ENCODE measurements around the gene NAA10.

NAA10 gene

DNA sequence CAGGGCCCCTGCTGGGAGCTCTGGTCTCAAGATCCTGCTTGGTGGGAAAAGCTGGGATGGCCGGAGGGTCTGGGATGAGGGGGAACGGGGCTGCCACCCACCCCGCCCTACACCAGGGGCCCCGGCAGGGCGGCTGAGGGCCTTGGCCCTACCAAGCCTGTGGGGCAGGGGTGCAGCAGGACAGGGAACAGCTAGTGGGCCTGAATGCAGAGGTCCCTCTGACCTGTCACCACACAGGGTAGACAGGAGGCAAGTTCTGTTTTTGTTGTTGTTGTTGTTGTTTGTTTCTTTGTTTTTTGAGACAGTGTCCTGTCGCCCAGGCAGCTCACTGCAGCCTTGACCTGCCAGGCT, 9.9 kb upstream of the NAA10 start:
- Histone ChIP-seq H4K8ac (ENCODE audit: low read depth, low read length) (no peak overlapping the region), H3K4me1 (ENCODE audit: control insufficient read depth, low read depth, low read length) (no peaks in the 10 kb centered on the region), H3K27me3 (ENCODE audit: insufficient read depth, low read length, poor library complexity) (no peaks in the 10 kb centered on the region), H2AK5ac (ENCODE audit: low read length) (no peak overlapping the region), H3K18ac (ENCODE audit: low read length) (no peak overlapping the region), H4K5ac (ENCODE audit: low read length) (no peak overlapping the region), H3K36me3 (ENCODE audit: control insufficient read depth, insufficient read depth, low read length) (no peaks in the 10 kb centered on the region), H2BK120ac (ENCODE audit: low read depth, low read length) (no peak overlapping the region), H3K23ac (ENCODE audit: low read length) (no peak overlapping the region), H3K79me1 (ENCODE audit: low read length) (no peaks in the 10 kb centered on the region), H2BK15ac (replicated peaks; ENCODE audit: low read depth) (no peak overlapping the region), H3K79me2 (ENCODE audit: control insufficient read depth, insufficient read depth, low read length) (no peaks in the 10 kb centered on the region), H3K9ac (ENCODE audit: low read length) (no peak overlapping the region), H3K56ac (ENCODE audit: low read length) (no peak overlapping the region), H3K27ac (ENCODE audit: low read depth, low read length) (no peak overlapping the region), H3K4ac (ENCODE audit: low read depth, low read length) (no peak overlapping the region), H3K4me2 (ENCODE audit: low read length) (no peak overlapping the region), H2BK5ac (ENCODE audit: low read length) (no peak overlapping the region), H3K4me3 (ENCODE audit: low read length) (no peak overlapping the region)
- no CpG with 5 or more reads among the region's 6 CpGs for WGBS (ENCODE audit: extremely low coverage, insufficient coverage, low lambda C conversion rate)
- DNase-seq, result no peak

DNA sequence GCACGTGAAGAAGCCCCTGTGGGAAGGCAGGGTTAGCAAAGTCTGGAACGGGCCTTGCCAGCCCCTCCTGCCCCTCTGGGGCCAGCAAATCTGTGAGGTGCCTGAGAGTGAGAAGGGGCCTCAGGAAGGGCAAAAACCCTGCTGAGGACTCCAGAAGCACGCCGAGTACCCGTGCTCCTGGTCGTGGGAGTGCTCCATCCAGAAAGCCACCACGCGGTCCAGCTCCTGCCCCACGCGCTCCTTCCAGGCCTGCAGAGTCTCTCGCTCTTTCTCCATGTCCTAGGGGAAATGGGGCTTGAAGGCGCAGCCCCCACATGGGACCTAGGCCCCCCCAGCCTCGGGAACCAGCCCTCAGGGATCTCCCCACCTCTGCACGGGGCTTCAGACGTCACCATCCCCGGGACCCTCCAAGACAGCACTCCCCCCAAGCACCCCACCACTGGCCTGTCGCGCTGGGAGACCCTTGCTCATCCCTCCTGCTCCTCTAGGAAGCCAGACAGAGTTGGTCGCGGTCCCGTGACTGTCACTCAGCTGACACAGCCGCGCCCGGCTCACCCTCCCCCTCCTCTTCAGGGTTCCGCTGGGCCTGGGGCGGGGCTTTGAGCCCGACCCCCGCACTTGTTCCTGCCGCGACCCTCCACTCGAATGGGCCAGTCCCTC, 9.4 kb upstream of the NAA10 start, which contains the start of gene RENBP:
Gene RENBP, minus strand, starts transcription at position 504 of the 660 bp plus-strand sequence. Its CDS starts 33 bp downstream, at position 471.
- no peak within 1 kb of the TSS for H3K4me3 ChIP-seq (ENCODE audit: low read length)
- no peak within 1 kb of the TSS for H3K4me2 ChIP-seq (ENCODE audit: low read length)
- no peaks in the 10 kb centered on the region for H3K4me1 ChIP-seq (ENCODE audit: control insufficient read depth, low read depth, low read length)
- no peak within 1 kb of the TSS for H2BK15ac ChIP-seq (replicated peaks; ENCODE audit: low read depth)
- no peak within 1 kb of the TSS for H3K27ac ChIP-seq (ENCODE audit: low read depth, low read length)
- H3K79me1 ChIP-seq (ENCODE audit: low read length), result no peaks in the 10 kb centered on the region
- peak within 1 kb of the TSS; percentile 44 for H3K9ac ChIP-seq (ENCODE audit: low read length)
- H3K79me2 ChIP-seq (ENCODE audit: control insufficient read depth, insufficient read depth, low read length), result no peaks in the 10 kb centered on the region
- H4K8ac ChIP-seq (ENCODE audit: low read depth, low read length), result no peak within 1 kb of the TSS
- no peaks in the 10 kb centered on the region for H3K36me3 ChIP-seq (ENCODE audit: control insufficient read depth, insufficient read depth, low read length)
- no peak within 1 kb of the TSS for H3K18ac ChIP-seq (ENCODE audit: low read length)
- H2BK120ac ChIP-seq (ENCODE audit: low read depth, low read length), result no peak within 1 kb of the TSS
- H3K56ac ChIP-seq (ENCODE audit: low read length), result peak within 1 kb of the TSS; percentile 56
- no CpG with 5 or more reads among the region's 31 CpGs for WGBS (ENCODE audit: extremely low coverage, insufficient coverage, low lambda C conversion rate)
- H2BK5ac ChIP-seq (ENCODE audit: low read length), result no peak within 1 kb of the TSS
- H2AK5ac ChIP-seq (ENCODE audit: low read length), result no peak within 1 kb of the TSS
- H4K5ac ChIP-seq (ENCODE audit: low read length), result no peak within 1 kb of the TSS
- DNase-seq, result peak; percentile 68
- peak within 1 kb of the TSS; percentile 65 for H3K4ac ChIP-seq (ENCODE audit: low read depth, low read length)
- H3K23ac ChIP-seq (ENCODE audit: low read length), result peak within 1 kb of the TSS; percentile 9
- no peaks in the 10 kb centered on the region for H3K27me3 ChIP-seq (ENCODE audit: insufficient read depth, low read length, poor library complexity)

- H3K56ac ChIP-seq (ENCODE audit: low read length), result peak overlapping the region; percentile 83
- H3K4me1 ChIP-seq (ENCODE audit: control insufficient read depth, low read depth, low read length), result no peaks in the 10 kb centered on the region
- DNase-seq, result peak; percentile 59
- H3K79me2 ChIP-seq (ENCODE audit: control insufficient read depth, insufficient read depth, low read length), result no peaks in the 10 kb centered on the region
- no peaks in the 10 kb centered on the region for H3K36me3 ChIP-seq (ENCODE audit: control insufficient read depth, insufficient read depth, low read length)
- H3K18ac ChIP-seq (ENCODE audit: low read length), result peak overlapping the region; percentile 85
- H3K23ac ChIP-seq (ENCODE audit: low read length), result no peak overlapping the region
- H3K4me2 ChIP-seq (ENCODE audit: low read length), result no peak overlapping the region
- no peak overlapping the region for H2AK5ac ChIP-seq (ENCODE audit: low read length)
- no peak overlapping the region for H3K4me3 ChIP-seq (ENCODE audit: low read length)
- H4K5ac ChIP-seq (ENCODE audit: low read length), result no peak overlapping the region
- H3K27ac ChIP-seq (ENCODE audit: low read depth, low read length), result peak overlapping the region; percentile 27
- H4K8ac ChIP-seq (ENCODE audit: low read depth, low read length), result no peak overlapping the region
- H2BK120ac ChIP-seq (ENCODE audit: low read depth, low read length), result no peak overlapping the region
- peak overlapping the region; percentile 51 for H3K9ac ChIP-seq (ENCODE audit: low read length)
- no peak overlapping the region for H2BK5ac ChIP-seq (ENCODE audit: low read length)
- no CpG with 5 or more reads among the region's 23 CpGs for WGBS (ENCODE audit: extremely low coverage, insufficient coverage, low lambda C conversion rate)
- no peaks in the 10 kb centered on the region for H3K79me1 ChIP-seq (ENCODE audit: low read length)
- H2BK15ac ChIP-seq (replicated peaks; ENCODE audit: low read depth), result no peak overlapping the region
- H3K4ac ChIP-seq (ENCODE audit: low read depth, low read length), result peak overlapping the region; percentile 79
- no peaks in the 10 kb centered on the region for H3K27me3 ChIP-seq (ENCODE audit: insufficient read depth, low read length, poor library complexity)
Measured at GRCh38 chrX:153941336-153942252, 6.8 kb upstream of the NAA10 start.

DNA sequence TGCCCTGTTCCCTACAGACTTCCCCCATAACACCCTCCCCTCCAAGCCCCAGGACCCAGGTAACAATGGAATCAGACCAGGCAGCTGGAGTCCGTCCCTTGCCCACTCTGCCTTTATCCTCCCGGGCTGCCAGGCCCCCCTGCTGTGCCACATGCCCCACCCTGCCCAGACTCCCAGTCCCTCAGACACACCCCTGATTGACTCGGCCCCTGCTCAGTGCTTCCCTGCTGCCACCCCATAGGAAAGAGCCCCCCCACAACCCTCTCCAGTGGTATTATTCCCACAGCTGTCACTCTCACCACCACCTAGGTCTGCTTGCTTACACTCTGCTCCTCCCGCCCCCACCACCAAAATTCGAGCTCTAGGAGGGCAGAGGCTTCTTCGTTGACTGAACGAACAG, 4.7 kb upstream of the NAA10 start:
- Histone ChIP-seq H2AK5ac (ENCODE audit: low read length) (no peak overlapping the region), H3K79me1 (ENCODE audit: low read length) (no peaks in the 10 kb centered on the region), H3K23ac (ENCODE audit: low read length) (no peak overlapping the region), H4K5ac (ENCODE audit: low read length) (no peak overlapping the region), H3K4ac (ENCODE audit: low read depth, low read length) (no peak overlapping the region), H3K56ac (ENCODE audit: low read length) (no peak overlapping the region), H2BK15ac (replicated peaks; ENCODE audit: low read depth) (no peak overlapping the region), H3K27ac (ENCODE audit: low read depth, low read length) (no peak overlapping the region), H2BK120ac (ENCODE audit: low read depth, low read length) (no peak overlapping the region), H3K4me2 (ENCODE audit: low read length) (no peak overlapping the region), H3K4me1 (ENCODE audit: control insufficient read depth, low read depth, low read length) (no peaks in the 10 kb centered on the region), H4K8ac (ENCODE audit: low read depth, low read length) (no peak overlapping the region), H3K79me2 (ENCODE audit: control insufficient read depth, insufficient read depth, low read length) (no peaks in the 10 kb centered on the region), H2BK5ac (ENCODE audit: low read length) (no peak overlapping the region), H3K9ac (ENCODE audit: low read length) (no peak overlapping the region), H3K27me3 (ENCODE audit: insufficient read depth, low read length, poor library complexity) (no peaks in the 10 kb centered on the region), H3K18ac (ENCODE audit: low read length) (no peak overlapping the region), H3K4me3 (ENCODE audit: low read length) (no peak overlapping the region), H3K36me3 (ENCODE audit: control insufficient read depth, insufficient read depth, low read length) (no peaks in the 10 kb centered on the region)
- DNase-seq, result no peak
- WGBS (ENCODE audit: extremely low coverage, insufficient coverage, low lambda C conversion rate), result no CpG with 5 or more reads among the region's 7 CpGs

- Histone ChIP-seq H4K5ac (ENCODE audit: low read length) (no peak overlapping the region), H3K36me3 (ENCODE audit: control insufficient read depth, insufficient read depth, low read length) (no peaks in the 10 kb centered on the region), H2AK5ac (ENCODE audit: low read length) (no peak overlapping the region), H3K56ac (ENCODE audit: low read length) (no peak overlapping the region), H3K4me3 (ENCODE audit: low read length) (no peak overlapping the region), H3K27me3 (ENCODE audit: insufficient read depth, low read length, poor library complexity) (no peaks in the 10 kb centered on the region), H3K4me1 (ENCODE audit: control insufficient read depth, low read depth, low read length) (no peaks in the 10 kb centered on the region), H3K79me1 (ENCODE audit: low read length) (no peaks in the 10 kb centered on the region), H4K8ac (ENCODE audit: low read depth, low read length) (no peak overlapping the region), H3K18ac (ENCODE audit: low read length) (no peak overlapping the region), H3K23ac (ENCODE audit: low read length) (no peak overlapping the region), H2BK5ac (ENCODE audit: low read length) (no peak overlapping the region), H3K27ac (ENCODE audit: low read depth, low read length) (no peak overlapping the region), H2BK15ac (replicated peaks; ENCODE audit: low read depth) (no peak overlapping the region), H3K4me2 (ENCODE audit: low read length) (no peak overlapping the region), H3K9ac (ENCODE audit: low read length) (no peak overlapping the region), H3K4ac (ENCODE audit: low read depth, low read length) (no peak overlapping the region), H3K79me2 (ENCODE audit: control insufficient read depth, insufficient read depth, low read length) (peaks cover 10% of the 10 kb centered on the region), H2BK120ac (ENCODE audit: low read depth, low read length) (no peak overlapping the region)
- DNase-seq, result no peak
- WGBS (ENCODE audit: extremely low coverage, insufficient coverage, low lambda C conversion rate), result no CpG with 5 or more reads among the region's 10 CpGs
Measured at GRCh38 chrX:153938226-153938786, 3.5 kb upstream of the NAA10 start.

Measured in mesendoderm (in vitro differentiated cells).